ENCODE measurements around the gene MRPL53. TPM values are rescaled to one million over a fixed set of nuclear protein-coding genes. Genes with fewer than 3 reads are reported as not detected.

Gene MRPL53
- total and polyA plus RNA-seq, 2 of the 13 experiments (the other 11 are each of a cell fraction or from before 2014, with no cell fraction given): 34.3 to 51.9 TPM

- TF ChIP-seq ZFP36 (IDR thresholded peaks at IDR 0.05; ENCODE audit: borderline replicate concordance, low read depth, low read length, partially characterized antibody) (no peak), FLYWCH1 (CRISPR knock-in tag; IDR thresholded peaks at IDR 0.05) (peak; percentile 78; the same call in 1 of the 2 replicates), ZSCAN29 (CRISPR knock-in tag; conservative IDR thresholded peaks at IDR 0.05) (peak; percentile 89), DZIP1 (CRISPR knock-in tag; IDR thresholded peaks at IDR 0.05) (no peak), ZNF777 (CRISPR knock-in tag; IDR thresholded peaks at IDR 0.05) (no peak; the same call in 1 of the 2 replicates), BCLAF1 (IDR thresholded peaks at IDR 0.05) (no peak), ZNF766 (CRISPR knock-in tag; IDR thresholded peaks at IDR 0.05; ENCODE audit: borderline replicate concordance) (peak; percentile 53; the same call in 1 of the 2 replicates), TRIM22 (IDR thresholded peaks at IDR 0.05) (no peak), NCOR1 (IDR thresholded peaks at IDR 0.05; ENCODE audit: borderline replicate concordance, low read length) (no peak; the same call in 1 of the 2 replicates), DMAP1 (CRISPR knock-in tag; IDR thresholded peaks at IDR 0.05) (peak; percentile 91), ZBTB8A (CRISPR knock-in tag; IDR thresholded peaks at IDR 0.05; ENCODE audit: borderline replicate concordance, low read depth) (peak; percentile 95), FOXK1 (CRISPR knock-in tag; IDR thresholded peaks at IDR 0.05; ENCODE audit: borderline replicate concordance, low read depth) (0 out of 2 replicates have a peak, but pooled peaks have one; percentile 56), GPN1 (CRISPR knock-in tag; IDR thresholded peaks at IDR 0.05; ENCODE audit: borderline replicate concordance) (no peak), ZNF737 (CRISPR knock-in tag; IDR thresholded peaks at IDR 0.05; ENCODE audit: borderline replicate concordance) (no peak), FOSL1 (CRISPR knock-in tag; IDR thresholded peaks at IDR 0.05; ENCODE audit: borderline replicate concordance) (peak; percentile 50; the same call in 1 of the 2 replicates), TIGD3 (CRISPR knock-in tag; IDR thresholded peaks at IDR 0.05; ENCODE audit: borderline replicate concordance) (no peak), ZNF577 (CRISPR knock-in tag; IDR thresholded peaks at IDR 0.05; ENCODE audit: borderline replicate concordance, low read depth) (no peak), THAP8 (CRISPR knock-in tag; IDR thresholded peaks at IDR 0.05; ENCODE audit: borderline replicate concordance) (0 out of 2 replicates have a peak, but pooled peaks have one; percentile 59), FOXO1 (CRISPR knock-in tag; IDR thresholded peaks at IDR 0.05) (no peak; the same call in none of the 2 replicates), ZFP36L2 (CRISPR knock-in tag; IDR thresholded peaks at IDR 0.05) (no peak)
Observed at GRCh38 chr2:74440378-74441169, 31.9 kb downstream of the MRPL53 start (continued).

Measured in HepG2 (cell line).